Activated T-cell treated with anti-CD3 and anti-CD28 coated beads, Interleukin-2, amount 50 U/mL, for 48 hours (primary cell): Measurements from ENCODE around the gene PDCL2.
"Not testable (repeated sequence)": the region's sequence is repeated elsewhere in the genome, so short reads cannot be mapped to it uniquely, and the experiment has no call there.

Experiments used
- DNase-seq, 2 experiments: peaks; one replicate each; pipeline ENCODE4 v3.0.0-alpha.2; 2020

PDCL2 gene

GRCh38 chr4:55582773-55583172, 9.3 kb downstream of the PDCL2 start:
- not testable (repeated sequence) for DNase-seq

GRCh38 chr4:55578341-55579010, 13.6 kb downstream of the PDCL2 start:
- no peak for DNase-seq

GRCh38 chr4:55575513-55575912, 16.5 kb downstream of the PDCL2 start:
- DNase-seq = no peak

- no peak for DNase-seq
Measured at GRCh38 chr4:55574252-55574651, 17.8 kb downstream of the PDCL2 start.

- DNase-seq = no peak
Measured at GRCh38 chr4:55571806-55572205, 20.2 kb downstream of the PDCL2 start.

- DNase-seq = no peak
Measured at GRCh38 chr4:55568905-55569504, 23.0 kb downstream of the PDCL2 start.

GRCh38 chr4:55561889-55562288, 30.2 kb downstream of the PDCL2 start:
- no peak for DNase-seq

- DNase-seq = no peak
Measured at GRCh38 chr4:55560096-55560495, 31.9 kb downstream of the PDCL2 start.

GRCh38 chr4:55554453-55555030, 37.5 kb downstream of the PDCL2 start:
- DNase-seq = no peak

- no peak for DNase-seq
Measured at GRCh38 chr4:55553441-55554201, 38.4 kb downstream of the PDCL2 start.

- DNase-seq = not testable (repeated sequence)
Measured at GRCh38 chr4:55551964-55552363, 40.1 kb downstream of the PDCL2 start.

GRCh38 chr4:55549888-55550287, 42.2 kb downstream of the PDCL2 start:
- DNase-seq = no peak

- DNase-seq = no peak
Measured at GRCh38 chr4:55547918-55548317, 44.1 kb downstream of the PDCL2 start.

- no peak for DNase-seq
Measured at GRCh38 chr4:55547466-55547770, 44.6 kb downstream of the PDCL2 start.

GRCh38 chr4:55546756-55547465, 45.1 kb downstream of the PDCL2 start, which contains the start of gene CLOCK:
TSS of gene CLOCK (minus strand) at chr4:55546909. CDS start at chr4:55482785, 64,124 bp downstream.
- DNase-seq = peak; percentile 88 to 90

GRCh38 chr4:55546506-55546755, 45.6 kb downstream of the PDCL2 start:
- no peak for DNase-seq

GRCh38 chr4:55545641-55546505, 46.2 kb downstream of the PDCL2 start:
- peak; percentile 71 to 77 for DNase-seq

GRCh38 chr4:55545151-55545550, 46.9 kb downstream of the PDCL2 start:
- DNase-seq = no peak

GRCh38 chr4:55543858-55544257, 48.2 kb downstream of the PDCL2 start:
- no peak for DNase-seq

- DNase-seq = no peak
Measured at GRCh38 chr4:55540271-55540670, 51.8 kb downstream of the PDCL2 start.

GRCh38 chr4:55539658-55540057, 52.4 kb downstream of the PDCL2 start:
- DNase-seq = no peak

GRCh38 chr4:55538531-55538930, 53.5 kb downstream of the PDCL2 start:
- no peak for DNase-seq
